SK-N-SH (cell line): ENCODE data around the gene MAP3K4.

Experiments used
- CTCF ChIP-seq: fragments of 200-600 bp; sonication (generic); IDR thresholded peaks from 2 replicates; pipeline ENCODE4 v1.6.1; 2017; ENCODE audit warnings: antibody characterized with exemption, mild to moderate bottlenecking, moderate library complexity
- EZH2phosphoT487 ChIP-seq: fragments of 200-600 bp; sonication (generic); IDR thresholded peaks from 2 replicates; pipeline ENCODE4 v1.6.1; 2017; ENCODE audit warnings: low read depth, mixed run types, mild to moderate bottlenecking, antibody characterized with exemption, moderate library complexity, borderline replicate concordance
- FOXM1 ChIP-seq: IDR thresholded peaks from 2 replicates; pipeline ENCODE4 v1.4.0; 2012; ENCODE audit warnings: low read depth, mild to moderate bottlenecking
- JUND ChIP-seq: IDR thresholded peaks from 2 replicates; pipeline ENCODE4 v1.4.0; 2012
- NRF1 ChIP-seq: IDR thresholded peaks from 2 replicates; pipeline ENCODE4 v1.6.1; 2012; ENCODE audit warnings: low read depth, mild to moderate bottlenecking, low read length
- SIN3A ChIP-seq: IDR thresholded peaks from 2 replicates; pipeline ENCODE4 v1.6.1; 2012; ENCODE audit warnings: low read depth, mild to moderate bottlenecking, low read length, moderate library complexity, borderline replicate concordance

GRCh38 chr6:160995271-160995670 is 3.7 kb downstream of the MAP3K4 start:
- no peak for TF ChIP-seq CTCF
- no peak for TF ChIP-seq SIN3A
- no peak for TF ChIP-seq JUND
- no peak for TF ChIP-seq EZH2phosphoT487
- TF ChIP-seq NRF1, result no peak
- TF ChIP-seq FOXM1, result no peak
